ENCODE data around the gene EGR4.
A peak's percentile ranks its signal among the peaks of the same experiment; 100 is the strongest.

The EGR4 gene

DNA sequence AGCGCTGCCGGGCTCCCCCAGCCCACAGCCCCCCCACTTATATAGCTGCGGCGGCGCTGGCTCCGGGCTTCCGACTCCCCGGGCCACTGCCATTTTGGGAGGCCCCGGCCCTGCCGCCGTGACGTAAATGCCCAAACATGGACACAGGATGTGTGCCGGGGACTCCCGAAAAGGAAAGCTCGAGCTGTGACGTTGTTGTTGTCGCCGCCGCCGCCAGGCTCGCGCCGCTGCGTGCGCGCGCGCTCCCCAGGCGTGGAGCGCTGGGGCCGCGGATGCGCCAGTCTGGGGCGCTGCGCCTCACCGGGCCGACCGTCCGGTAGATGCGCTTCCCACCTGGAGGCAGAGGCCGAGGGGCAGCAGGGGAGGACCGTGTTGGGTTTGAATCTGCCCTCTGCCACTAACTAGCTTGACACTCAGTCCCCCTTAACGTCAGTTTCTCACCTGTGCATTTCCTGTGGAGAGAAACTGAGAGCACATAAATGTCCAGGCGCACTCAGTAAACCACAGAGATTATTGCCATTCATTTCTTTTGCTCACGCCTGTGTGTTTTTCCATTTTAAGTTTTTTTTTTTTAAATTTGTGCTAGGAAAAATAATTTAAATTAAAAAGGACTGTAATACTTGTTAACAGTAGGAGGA is at the start of gene EGR4:
Gene EGR4 (minus strand): TSS at position 15 of the 638 bp plus-strand sequence. CDS start 231 bp downstream, outside the sequence.
- Histone ChIP-seq H3K4me3 (ENCODE audit: low read length) (peak within 1 kb of the TSS; percentile 34; the same call in 1 of the 2 replicates), H3K4me1 (ENCODE audit: control insufficient read depth, insufficient read depth, low read length) (peaks cover 3% of the 10 kb centered on the region; the same call in 1 of the 2 replicates), H3K27ac (ENCODE audit: low read length) (no peak within 1 kb of the TSS), H3K36me3 (ENCODE audit: control insufficient read depth, insufficient read depth, low read length) (no peaks in the 10 kb centered on the region), H3K9me3 (ENCODE audit: control insufficient read depth, insufficient read depth, low read length) (no peaks in the 10 kb centered on the region), H3K27me3 (ENCODE audit: control insufficient read depth, insufficient read depth, low read length) (peaks cover 25% of the 10 kb centered on the region)
- no CpG with 5 or more reads among the region's 45 CpGs for WGBS (ENCODE audit: insufficient coverage, insufficient read length)
- DNase-seq (ENCODE audit: low read depth, low spot score), result no peak

DNA sequence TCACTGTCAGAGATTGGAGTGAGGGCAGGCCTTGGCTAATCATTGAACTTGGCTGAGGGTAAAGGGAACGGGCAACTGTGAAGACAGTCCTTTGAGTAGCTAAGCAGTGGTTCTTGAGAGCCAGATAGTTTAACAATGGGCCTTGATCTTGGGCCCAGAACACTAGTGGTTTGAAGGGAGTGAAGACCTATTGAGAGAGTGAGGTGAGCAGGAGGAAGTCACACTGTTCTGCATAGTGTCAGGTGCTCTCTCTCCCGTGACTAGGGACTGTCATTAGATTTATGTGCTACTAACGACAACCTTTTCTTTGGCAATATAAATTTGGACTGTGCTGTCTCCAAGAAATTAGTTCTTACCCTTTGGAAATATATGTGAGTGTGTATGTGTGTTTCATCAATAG is 47.7 kb upstream of the EGR4 start:
- Histone ChIP-seq H3K27me3 (ENCODE audit: control insufficient read depth, insufficient read depth, low read length) (no peaks in the 10 kb centered on the region), H3K4me1 (ENCODE audit: control insufficient read depth, insufficient read depth, low read length) (no peaks in the 10 kb centered on the region), H3K4me3 (ENCODE audit: low read length) (no peak overlapping the region), H3K36me3 (ENCODE audit: control insufficient read depth, insufficient read depth, low read length) (no peaks in the 10 kb centered on the region), H3K27ac (ENCODE audit: low read length) (no peak overlapping the region), H3K9me3 (ENCODE audit: control insufficient read depth, insufficient read depth, low read length) (no peaks in the 10 kb centered on the region)
- DNase-seq (ENCODE audit: low read depth, low spot score), result no peak
- no CpG with 5 or more reads among the region's 3 CpGs for WGBS (ENCODE audit: insufficient coverage, insufficient read length)

DNA sequence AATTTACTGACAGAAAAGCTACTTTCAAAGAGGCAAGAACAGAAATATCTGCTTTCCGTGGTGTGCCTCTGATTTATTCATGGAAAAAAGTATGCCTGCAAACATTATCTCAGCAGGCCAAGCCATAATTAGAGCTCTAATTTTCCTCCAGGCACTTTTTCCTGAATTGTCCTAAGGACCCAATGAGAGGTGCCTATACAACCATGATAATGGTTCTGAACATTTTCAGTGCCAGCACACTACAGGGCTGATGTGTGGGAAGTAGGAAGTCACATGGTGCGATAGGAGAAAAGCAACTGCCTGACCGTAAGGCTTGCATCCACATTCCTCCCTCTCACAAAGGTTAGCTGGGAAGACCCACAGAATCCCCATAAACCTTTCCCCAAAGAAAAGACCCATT is 45.9 kb upstream of the EGR4 start:
- H3K27me3 ChIP-seq (ENCODE audit: control insufficient read depth, insufficient read depth, low read length), result no peaks in the 10 kb centered on the region
- DNase-seq (ENCODE audit: low read depth, low spot score), result no peak
- no peak overlapping the region for H3K27ac ChIP-seq (ENCODE audit: low read length)
- no peaks in the 10 kb centered on the region for H3K4me1 ChIP-seq (ENCODE audit: control insufficient read depth, insufficient read depth, low read length)
- no CpG with 5 or more reads among the region's 3 CpGs for WGBS (ENCODE audit: insufficient coverage, insufficient read length)
- H3K36me3 ChIP-seq (ENCODE audit: control insufficient read depth, insufficient read depth, low read length), result no peaks in the 10 kb centered on the region
- no peaks in the 10 kb centered on the region for H3K9me3 ChIP-seq (ENCODE audit: control insufficient read depth, insufficient read depth, low read length)
- no peak overlapping the region for H3K4me3 ChIP-seq (ENCODE audit: low read length)

DNA sequence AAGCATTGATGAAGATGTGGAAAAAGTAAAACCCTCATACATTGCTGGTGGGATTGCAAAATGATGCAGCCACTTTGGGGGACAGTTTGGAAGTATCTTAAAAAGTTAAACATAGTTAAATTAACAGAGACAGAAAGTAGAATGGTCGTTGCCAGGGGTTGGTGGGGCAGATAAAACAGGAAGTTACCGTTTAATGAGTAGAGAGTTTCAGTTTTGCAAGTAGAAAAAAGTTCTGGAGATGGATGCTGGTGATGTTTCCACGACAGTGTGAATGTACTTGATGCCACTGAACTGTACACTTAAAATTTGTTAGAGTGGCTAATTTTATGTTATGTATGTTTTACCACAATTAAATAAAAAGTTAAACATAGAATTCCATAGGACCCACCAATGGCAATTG is 44.5 kb upstream of the EGR4 start:
- no peak for DNase-seq (ENCODE audit: low read depth, low spot score)
- no CpG with 5 or more reads among the region's 3 CpGs for WGBS (ENCODE audit: insufficient coverage, insufficient read length)
- Histone ChIP-seq H3K9me3 (ENCODE audit: control insufficient read depth, insufficient read depth, low read length) (no peaks in the 10 kb centered on the region), H3K27me3 (ENCODE audit: control insufficient read depth, insufficient read depth, low read length) (no peaks in the 10 kb centered on the region), H3K4me3 (ENCODE audit: low read length) (no peak overlapping the region), H3K36me3 (ENCODE audit: control insufficient read depth, insufficient read depth, low read length) (no peaks in the 10 kb centered on the region), H3K4me1 (ENCODE audit: control insufficient read depth, insufficient read depth, low read length) (no peaks in the 10 kb centered on the region), H3K27ac (ENCODE audit: low read length) (no peak overlapping the region)

DNA sequence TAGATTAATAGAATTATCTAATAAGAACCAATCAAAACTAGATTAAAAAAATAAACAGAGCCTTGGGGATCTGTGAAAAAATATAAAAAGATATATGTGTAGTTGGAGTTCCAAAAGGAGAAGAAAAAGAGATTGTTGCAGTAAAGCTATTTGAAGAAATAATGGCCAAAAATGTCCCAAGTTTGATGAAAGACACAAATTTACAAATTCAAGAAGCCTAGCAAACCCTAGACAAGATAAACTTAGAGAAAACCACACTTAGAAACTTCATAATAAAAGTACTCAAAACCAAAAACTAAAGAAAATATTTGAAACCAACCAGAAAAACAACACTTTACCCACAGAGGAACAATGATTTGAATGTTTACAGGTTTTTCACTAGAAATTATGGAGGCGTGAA is 41.3 kb upstream of the EGR4 start:
- WGBS (ENCODE audit: insufficient coverage, insufficient read length), result no CpG with 5 or more reads among the region's 1 CpG
- Histone ChIP-seq H3K36me3 (ENCODE audit: control insufficient read depth, insufficient read depth, low read length) (no peaks in the 10 kb centered on the region), H3K27me3 (ENCODE audit: control insufficient read depth, insufficient read depth, low read length) (no peaks in the 10 kb centered on the region), H3K4me1 (ENCODE audit: control insufficient read depth, insufficient read depth, low read length) (no peaks in the 10 kb centered on the region), H3K4me3 (ENCODE audit: low read length) (no peak overlapping the region), H3K9me3 (ENCODE audit: control insufficient read depth, insufficient read depth, low read length) (no peaks in the 10 kb centered on the region), H3K27ac (ENCODE audit: low read length) (no peak overlapping the region)
- DNase-seq (ENCODE audit: low read depth, low spot score), result no peak

DNA sequence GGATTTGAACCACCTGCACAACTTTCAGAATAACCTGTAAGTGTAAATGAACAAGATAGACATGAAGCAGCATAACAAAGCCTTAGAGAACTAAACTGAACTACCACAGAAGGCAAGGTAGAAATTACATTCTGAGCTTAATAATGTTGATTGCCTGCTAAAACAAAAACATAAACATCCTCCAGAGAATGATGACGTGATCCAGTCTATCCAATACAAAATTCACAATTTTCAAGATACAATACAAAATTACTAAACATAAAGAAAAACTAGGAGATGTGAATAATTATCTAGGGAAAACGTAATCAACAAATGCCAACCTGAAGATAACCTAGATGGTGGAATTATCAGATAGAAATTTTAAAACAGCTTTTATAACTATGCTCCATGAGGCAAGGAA is 40.7 kb upstream of the EGR4 start:
- Histone ChIP-seq H3K4me1 (ENCODE audit: control insufficient read depth, insufficient read depth, low read length) (no peaks in the 10 kb centered on the region), H3K9me3 (ENCODE audit: control insufficient read depth, insufficient read depth, low read length) (no peaks in the 10 kb centered on the region), H3K27ac (ENCODE audit: low read length) (no peak overlapping the region), H3K4me3 (ENCODE audit: low read length) (no peak overlapping the region), H3K36me3 (ENCODE audit: control insufficient read depth, insufficient read depth, low read length) (no peaks in the 10 kb centered on the region), H3K27me3 (ENCODE audit: control insufficient read depth, insufficient read depth, low read length) (no peaks in the 10 kb centered on the region)
- WGBS (ENCODE audit: insufficient coverage, insufficient read length), result no CpG with 5 or more reads among the region's 2 CpGs
- no peak for DNase-seq (ENCODE audit: low read depth, low spot score)

DNA sequence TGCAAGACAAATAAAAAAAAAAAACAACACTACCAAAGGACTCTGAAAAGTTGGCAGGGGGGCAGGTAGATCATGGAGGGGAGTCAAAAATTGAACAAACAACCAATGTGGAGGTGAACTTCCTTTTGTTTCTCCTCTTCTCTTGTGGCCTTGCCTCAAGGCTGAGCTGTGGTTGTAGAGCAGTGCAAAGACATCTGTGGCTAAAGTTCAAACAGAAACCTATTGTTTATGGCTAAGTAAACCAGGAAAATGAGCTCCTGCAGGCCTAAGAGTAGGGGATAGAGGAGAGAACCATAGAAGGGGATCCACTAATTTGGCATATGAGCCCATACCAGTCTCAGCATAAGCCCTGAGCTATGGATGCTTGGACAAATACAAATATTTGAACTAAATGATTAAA is 40.2 kb upstream of the EGR4 start:
- no peaks in the 10 kb centered on the region for H3K4me1 ChIP-seq (ENCODE audit: control insufficient read depth, insufficient read depth, low read length)
- DNase-seq (ENCODE audit: low read depth, low spot score), result no peak
- no peak overlapping the region for H3K4me3 ChIP-seq (ENCODE audit: low read length)
- H3K27me3 ChIP-seq (ENCODE audit: control insufficient read depth, insufficient read depth, low read length), result no peaks in the 10 kb centered on the region
- H3K9me3 ChIP-seq (ENCODE audit: control insufficient read depth, insufficient read depth, low read length), result no peaks in the 10 kb centered on the region
- H3K36me3 ChIP-seq (ENCODE audit: control insufficient read depth, insufficient read depth, low read length), result no peaks in the 10 kb centered on the region
- H3K27ac ChIP-seq (ENCODE audit: low read length), result no peak overlapping the region

DNA sequence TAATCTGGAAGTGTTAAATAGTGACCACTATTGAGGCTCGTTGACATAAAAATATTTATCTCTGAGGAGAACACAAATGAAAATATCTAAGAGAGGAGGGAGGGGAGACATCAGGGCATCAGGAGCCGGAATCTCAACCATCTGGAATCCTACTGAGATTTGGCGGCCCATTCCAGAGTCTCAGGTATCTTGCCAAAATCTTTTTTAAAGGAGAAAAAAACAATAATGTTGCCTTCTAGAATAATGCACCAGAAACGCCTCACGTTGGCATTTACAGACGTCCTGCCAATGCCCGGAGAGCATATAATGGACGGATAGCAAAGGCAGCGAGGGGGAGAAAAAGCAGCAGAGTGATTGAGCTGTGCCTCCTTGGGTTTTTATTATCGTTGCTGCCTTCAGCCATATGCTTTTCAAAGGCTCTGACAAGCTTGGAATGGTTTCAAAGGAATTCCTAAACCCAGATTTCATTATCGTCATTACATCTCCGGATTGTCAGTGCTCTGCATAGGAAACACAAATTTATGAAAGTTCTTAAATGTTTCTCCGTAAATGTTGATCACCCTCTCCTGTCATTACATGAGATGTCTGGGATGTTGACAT is 30.9 kb upstream of the EGR4 start:
- no peaks in the 10 kb centered on the region for H3K27me3 ChIP-seq (ENCODE audit: control insufficient read depth, insufficient read depth, low read length)
- no CpG with 5 or more reads among the region's 13 CpGs for WGBS (ENCODE audit: insufficient coverage, insufficient read length)
- DNase-seq (ENCODE audit: low read depth, low spot score), result no peak

DNA sequence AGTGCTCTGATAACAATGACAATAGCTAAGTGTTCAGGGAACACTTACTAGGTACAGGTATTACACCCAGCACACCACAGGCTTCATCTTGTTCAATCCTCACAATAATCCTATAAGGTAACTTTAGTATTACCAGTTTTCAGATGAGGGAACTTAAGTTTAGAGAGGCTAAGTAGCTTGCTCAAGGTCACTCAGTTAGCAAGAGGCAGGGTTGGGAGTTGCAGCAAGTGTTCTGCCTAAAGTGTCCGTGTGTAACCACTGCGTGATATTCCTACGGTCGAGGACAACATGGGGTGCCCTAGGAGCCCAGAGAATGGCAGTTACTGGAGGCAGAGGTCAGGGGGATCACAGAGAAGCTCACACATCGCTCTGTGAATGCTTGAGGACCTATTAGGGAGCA is 30.2 kb upstream of the EGR4 start:
- Histone ChIP-seq H3K9me3 (ENCODE audit: control insufficient read depth, insufficient read depth, low read length) (no peaks in the 10 kb centered on the region), H3K4me3 (ENCODE audit: low read length) (no peak overlapping the region), H3K36me3 (ENCODE audit: control insufficient read depth, insufficient read depth, low read length) (no peaks in the 10 kb centered on the region), H3K4me1 (ENCODE audit: control insufficient read depth, insufficient read depth, low read length) (peaks cover 1% of the 10 kb centered on the region; the same call in 1 of the 2 replicates), H3K27me3 (ENCODE audit: control insufficient read depth, insufficient read depth, low read length) (no peaks in the 10 kb centered on the region), H3K27ac (ENCODE audit: low read length) (no peak overlapping the region)
- DNase-seq (ENCODE audit: low read depth, low spot score), result no peak
- no CpG with 5 or more reads among the region's 5 CpGs for WGBS (ENCODE audit: insufficient coverage, insufficient read length)

More for the DNA sequence above, 30.9 kb upstream of the EGR4 start:
- H3K36me3 ChIP-seq (ENCODE audit: control insufficient read depth, insufficient read depth, low read length), result no peaks in the 10 kb centered on the region
- H3K9me3 ChIP-seq (ENCODE audit: control insufficient read depth, insufficient read depth, low read length), result no peaks in the 10 kb centered on the region
- H3K4me3 ChIP-seq (ENCODE audit: low read length), result no peak overlapping the region
- H3K4me1 ChIP-seq (ENCODE audit: control insufficient read depth, insufficient read depth, low read length), result peaks cover 1% of the 10 kb centered on the region; the same call in 1 of the 2 replicates
- H3K27ac ChIP-seq (ENCODE audit: low read length), result no peak overlapping the region

DNA sequence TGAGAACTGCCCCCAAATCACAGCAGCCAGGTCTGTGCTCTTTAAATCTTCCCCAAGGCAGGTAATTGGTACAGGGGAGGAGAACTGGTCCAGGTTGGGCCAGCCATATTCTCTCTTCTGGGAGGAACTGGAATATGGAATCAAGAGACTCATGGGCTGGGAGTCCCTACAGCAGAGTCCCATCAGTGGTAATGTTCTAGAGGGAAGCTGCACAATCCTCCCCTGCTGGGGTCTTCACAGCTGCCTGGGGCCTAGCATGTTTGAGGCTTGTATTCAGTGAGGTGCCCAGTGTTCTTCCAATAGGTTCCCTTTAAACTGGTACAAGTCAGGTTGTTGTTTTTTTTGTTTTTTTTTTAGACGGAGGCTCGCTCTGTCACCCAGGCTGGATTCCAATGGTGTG is 21.1 kb upstream of the EGR4 start:
- Histone ChIP-seq H3K4me3 (ENCODE audit: low read length) (no peak overlapping the region), H3K4me1 (ENCODE audit: control insufficient read depth, insufficient read depth, low read length) (no peaks in the 10 kb centered on the region), H3K27ac (ENCODE audit: low read length) (no peak overlapping the region), H3K27me3 (ENCODE audit: control insufficient read depth, insufficient read depth, low read length) (no peaks in the 10 kb centered on the region), H3K9me3 (ENCODE audit: control insufficient read depth, insufficient read depth, low read length) (no peaks in the 10 kb centered on the region), H3K36me3 (ENCODE audit: control insufficient read depth, insufficient read depth, low read length) (no peaks in the 10 kb centered on the region)
- DNase-seq (ENCODE audit: low read depth, low spot score), result no peak
- WGBS (ENCODE audit: insufficient coverage, insufficient read length), result no CpG with 5 or more reads among the region's 2 CpGs

DNA sequence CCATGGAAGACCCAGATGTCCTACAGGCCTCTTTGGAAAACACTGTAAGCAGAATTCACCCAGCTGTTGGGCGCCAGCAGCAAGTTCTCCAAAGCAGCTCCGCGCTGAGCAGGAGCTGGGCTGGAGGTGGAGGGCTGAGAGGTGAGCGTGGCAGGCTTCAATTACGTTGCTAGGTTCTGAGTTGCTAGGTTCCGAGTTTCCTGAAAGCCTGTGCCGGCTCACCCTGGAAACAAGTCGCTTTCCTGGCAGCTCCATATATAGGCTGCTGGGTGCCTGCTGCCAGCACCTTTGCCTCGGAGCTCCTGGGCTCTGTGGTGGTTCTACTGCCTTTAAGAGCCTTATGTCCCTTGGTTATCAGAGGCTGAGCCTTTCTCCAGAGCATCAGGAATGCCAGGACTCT is 14.4 kb upstream of the EGR4 start:
- Histone ChIP-seq H3K4me3 (ENCODE audit: low read length) (no peak overlapping the region), H3K27ac (ENCODE audit: low read length) (no peak overlapping the region), H3K27me3 (ENCODE audit: control insufficient read depth, insufficient read depth, low read length) (no peaks in the 10 kb centered on the region), H3K36me3 (ENCODE audit: control insufficient read depth, insufficient read depth, low read length) (no peaks in the 10 kb centered on the region), H3K4me1 (ENCODE audit: control insufficient read depth, insufficient read depth, low read length) (no peaks in the 10 kb centered on the region), H3K9me3 (ENCODE audit: control insufficient read depth, insufficient read depth, low read length) (no peaks in the 10 kb centered on the region)
- WGBS (ENCODE audit: insufficient coverage, insufficient read length), result no CpG with 5 or more reads among the region's 9 CpGs
- DNase-seq (ENCODE audit: low read depth, low spot score), result no peak

All from iPS DF 6.9 (cell line).